IPS-18c (cell line): Measurements from ENCODE around the gene GJB6.
"Not testable (repeated sequence)": the region's sequence is repeated elsewhere in the genome, so short reads cannot be mapped to it uniquely, and the experiment has no call there.

Experiments
- H3K4me3 ChIP-seq: 2 replicates; pipeline ENCODE4 v1.7.0; 2013; ENCODE audit warnings: low read depth, mild to moderate bottlenecking, low read length, moderate library complexity; ENCODE audit not compliant: insufficient read depth
- H3K9me3 ChIP-seq: one replicate; pipeline ENCODE4 v1.6.1; 2013; ENCODE audit warnings: mild to moderate bottlenecking, low read length, moderate library complexity; ENCODE audit not compliant: control insufficient read depth, insufficient read depth

Gene GJB6

DNA sequence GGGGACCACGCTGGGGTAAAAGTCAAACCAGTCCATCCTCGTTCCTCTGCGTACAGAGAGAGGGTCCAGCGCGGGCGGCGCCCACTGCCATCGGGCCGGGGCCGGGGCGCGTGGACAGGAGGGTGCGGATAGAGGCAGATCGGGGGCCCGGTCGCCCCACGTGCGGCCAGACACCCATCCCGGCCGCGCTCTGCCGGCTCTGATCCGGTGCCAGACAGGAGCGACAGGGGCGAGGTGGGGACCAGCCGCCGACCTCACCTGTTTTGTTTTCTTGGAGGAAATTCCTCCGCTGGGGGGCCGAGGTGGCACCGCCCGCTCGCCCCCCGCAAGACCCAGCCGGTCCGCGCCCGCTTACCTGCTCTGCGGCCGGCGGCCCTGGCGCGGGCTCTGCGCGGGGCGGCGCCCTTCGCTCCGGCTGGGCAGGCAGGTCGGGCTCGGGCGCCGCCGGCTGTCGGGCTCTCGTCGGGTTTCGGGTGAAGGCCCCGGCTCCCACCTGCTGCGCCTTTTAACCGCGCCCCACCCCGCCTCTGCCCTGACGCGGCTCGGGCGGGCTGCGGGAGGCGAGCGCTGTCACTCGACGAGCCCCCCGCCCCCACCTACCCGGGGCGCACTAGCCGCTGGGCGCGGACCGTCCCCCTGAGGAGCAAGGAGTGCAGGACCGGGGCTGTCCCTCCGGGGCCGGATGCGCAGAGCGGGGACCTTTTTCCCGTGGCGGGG, at the start of gene GJB6:
TSS of gene GJB6 (minus strand) at position 481 of the 717 bp plus-strand sequence. CDS start 8,839 bp downstream, outside the sequence.
- no peaks in the 10 kb centered on the region for H3K9me3 ChIP-seq
- H3K4me3 ChIP-seq: peak within 1 kb of the TSS; percentile 55

DNA sequence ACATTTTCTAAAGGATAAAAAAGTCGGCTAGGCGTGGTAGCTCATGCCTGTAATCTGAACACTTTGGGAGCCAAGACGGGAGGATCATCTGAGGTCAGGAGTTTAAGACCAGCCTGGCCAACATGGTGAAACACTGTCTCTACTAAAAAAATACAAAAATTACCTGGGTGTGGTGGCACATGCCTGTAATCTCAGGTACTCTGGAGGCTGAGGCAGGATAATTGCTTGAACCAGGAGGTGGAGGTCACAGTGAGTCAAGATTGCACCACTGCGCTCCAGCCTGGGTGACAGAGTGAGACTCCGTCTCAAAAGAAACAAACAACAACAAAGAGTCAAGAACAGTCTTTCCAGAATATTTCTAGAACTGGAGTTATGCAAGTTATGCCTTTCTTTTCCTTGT, 44.8 kb upstream of the GJB6 start:
- H3K9me3 ChIP-seq, H3K4me3 ChIP-seq: not testable (repeated sequence)

DNA sequence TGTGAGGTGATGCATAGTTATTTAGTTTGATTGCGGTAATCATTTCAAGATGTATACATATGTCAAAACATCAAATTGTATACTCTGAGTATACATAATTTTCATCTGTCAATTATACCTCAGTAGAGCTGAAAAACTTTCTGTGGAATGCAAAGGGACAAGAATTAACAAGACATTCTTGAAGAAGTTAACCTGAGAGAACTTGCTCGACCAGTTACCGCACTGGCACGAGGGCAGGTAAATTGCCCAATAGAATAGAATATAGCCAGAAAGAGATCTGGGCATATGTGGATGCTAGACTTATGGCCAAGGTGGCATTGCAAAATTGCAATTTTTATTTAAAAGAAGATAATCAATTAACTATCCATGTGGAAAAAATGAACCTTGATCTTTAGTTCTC, 42.3 kb upstream of the GJB6 start:
- Histone ChIP-seq H3K4me3 (no peak overlapping the region), H3K9me3 (no peaks in the 10 kb centered on the region)

DNA sequence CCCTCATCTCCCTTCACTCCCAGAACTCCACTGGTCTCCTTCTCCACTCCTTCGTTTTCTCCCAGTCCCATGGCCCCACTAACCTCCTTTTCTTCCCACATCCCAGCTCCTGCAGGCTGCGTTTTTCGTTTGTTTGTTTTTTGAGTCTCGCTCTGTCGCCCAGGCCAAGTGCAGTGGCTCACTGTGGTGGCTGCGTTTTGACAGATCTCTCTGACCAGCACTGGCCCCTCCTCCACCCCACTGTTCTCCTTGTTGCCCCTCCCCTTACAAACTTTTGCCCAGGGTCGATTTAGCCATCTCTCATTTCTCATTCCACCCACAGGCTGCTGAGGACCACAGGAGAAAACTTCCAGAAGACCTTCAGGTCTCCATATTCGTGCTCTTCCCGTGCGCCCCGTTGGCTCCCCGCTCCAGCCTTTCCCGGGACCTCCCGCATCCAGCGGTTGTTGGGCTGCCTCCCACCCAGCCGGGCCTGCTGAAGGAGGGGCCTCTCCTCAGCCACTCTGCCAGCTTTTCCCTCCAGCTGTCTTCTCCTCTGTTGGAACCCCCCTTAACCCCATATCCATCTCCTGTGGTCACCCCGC, 40.6 kb upstream of the GJB6 start:
- Histone ChIP-seq H3K4me3 (no peak overlapping the region), H3K9me3 (no peaks in the 10 kb centered on the region)

DNA sequence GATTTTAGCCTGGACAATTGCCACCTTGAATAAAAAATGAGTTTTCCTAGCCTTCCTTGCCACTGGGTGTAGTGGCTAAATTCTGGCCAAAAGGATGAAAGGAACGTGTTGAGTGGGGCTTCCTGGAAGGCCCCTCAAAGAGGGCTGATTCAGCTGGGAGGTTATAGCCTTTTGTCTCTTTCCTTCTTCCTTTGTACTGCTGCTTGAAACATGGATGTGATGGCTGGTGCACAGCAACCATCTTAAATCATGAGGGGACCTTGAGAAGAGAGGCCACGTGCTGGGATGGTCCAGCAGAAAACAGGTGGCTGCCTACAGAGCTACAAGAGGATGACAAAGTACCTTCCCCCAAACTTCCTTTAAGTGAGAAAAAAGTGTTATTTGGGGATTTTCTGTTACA, 40.0 kb upstream of the GJB6 start:
- H3K4me3 ChIP-seq: no peak overlapping the region
- no peaks in the 10 kb centered on the region for H3K9me3 ChIP-seq

DNA sequence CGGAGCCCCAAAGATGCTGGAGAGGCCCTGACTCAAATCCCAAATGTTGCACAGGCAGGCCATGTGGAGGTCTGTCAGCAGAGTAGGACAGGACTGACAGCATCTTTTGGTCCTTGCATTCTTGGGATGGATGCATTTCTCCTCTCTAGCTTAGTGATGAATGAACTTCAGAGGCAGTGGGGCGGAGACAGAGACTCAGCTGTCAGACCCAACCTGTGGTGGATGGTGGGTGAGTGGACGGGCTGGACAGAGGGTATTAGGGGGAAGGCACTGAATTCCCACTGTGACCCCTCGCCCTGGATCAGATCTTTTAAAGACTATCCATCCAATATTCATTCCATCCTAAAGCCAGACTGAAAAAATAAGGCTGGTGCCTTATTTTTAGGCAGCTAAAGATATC, 39.3 kb upstream of the GJB6 start:
- Histone ChIP-seq H3K9me3 (no peaks in the 10 kb centered on the region), H3K4me3 (no peak overlapping the region)

DNA sequence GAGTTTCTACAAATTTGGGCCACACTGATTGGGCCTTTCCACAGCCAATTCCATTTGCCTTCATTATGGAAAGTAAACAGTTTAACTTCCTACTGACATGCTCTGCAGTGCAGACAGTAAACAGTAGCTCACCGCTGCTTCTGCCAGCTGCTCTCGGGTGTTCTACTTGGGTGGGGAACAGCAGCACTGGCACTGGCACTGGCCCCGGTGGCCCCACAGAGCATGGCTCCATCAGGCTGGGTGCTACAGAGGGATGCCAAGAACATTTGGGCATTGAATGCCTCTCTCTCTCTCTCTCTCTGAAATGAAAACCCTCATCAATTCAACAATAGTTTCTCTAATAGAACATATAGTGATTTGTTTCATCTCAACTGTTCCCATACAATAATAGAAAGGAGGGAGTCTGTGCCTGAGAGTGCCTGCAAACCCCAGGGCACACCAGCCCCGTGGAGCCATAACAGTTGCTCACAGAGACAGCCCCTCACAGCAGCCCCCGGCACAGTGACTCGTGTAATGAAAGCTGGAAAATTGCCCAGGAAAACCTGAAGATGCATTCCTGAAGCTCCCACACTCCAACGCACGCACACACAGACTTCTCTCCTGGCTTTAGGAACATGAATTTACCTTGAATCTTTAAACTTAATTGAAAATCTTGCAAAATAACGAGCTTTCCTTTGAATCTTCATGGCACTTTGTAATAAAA, 38.2 kb upstream of the GJB6 start:
- Histone ChIP-seq H3K9me3 (no peaks in the 10 kb centered on the region), H3K4me3 (no peak overlapping the region)

DNA sequence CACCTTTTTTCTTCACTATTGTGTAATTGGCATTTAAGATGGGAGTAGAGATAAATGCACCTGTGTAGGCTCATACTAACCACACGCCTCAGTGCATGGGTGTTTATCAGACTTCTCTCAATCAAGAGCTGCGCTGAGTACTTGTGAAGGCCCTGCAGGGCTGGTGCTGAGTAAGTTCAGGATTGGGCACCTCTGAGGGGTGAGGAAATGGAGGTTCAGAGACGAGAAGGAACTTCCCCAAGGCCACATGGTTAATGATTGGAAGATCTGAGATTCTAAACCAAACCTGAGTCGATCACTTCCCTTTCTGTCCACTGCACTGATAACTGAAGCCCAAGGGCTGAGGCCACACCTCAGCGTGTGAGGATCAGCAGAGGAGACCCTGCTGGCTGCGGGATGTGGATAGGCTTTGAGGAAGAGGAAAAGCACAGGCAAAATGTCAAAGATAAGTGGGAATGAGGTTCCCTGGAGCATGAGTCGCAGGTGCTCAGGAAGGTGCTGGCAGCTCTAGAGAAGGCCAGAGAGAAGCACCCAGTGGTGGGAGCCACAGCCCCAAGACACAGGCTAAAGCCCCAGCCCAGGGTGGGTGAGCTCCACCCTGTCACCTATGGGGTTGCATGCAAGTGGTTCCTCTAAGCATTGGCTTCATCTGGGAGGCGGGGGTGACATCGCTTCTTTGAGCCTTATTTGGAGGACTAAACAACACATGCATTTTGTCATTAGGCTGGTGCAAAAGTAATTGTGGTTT, 32.3 kb upstream of the GJB6 start:
- Histone ChIP-seq H3K4me3 (no peak overlapping the region), H3K9me3 (no peaks in the 10 kb centered on the region)

DNA sequence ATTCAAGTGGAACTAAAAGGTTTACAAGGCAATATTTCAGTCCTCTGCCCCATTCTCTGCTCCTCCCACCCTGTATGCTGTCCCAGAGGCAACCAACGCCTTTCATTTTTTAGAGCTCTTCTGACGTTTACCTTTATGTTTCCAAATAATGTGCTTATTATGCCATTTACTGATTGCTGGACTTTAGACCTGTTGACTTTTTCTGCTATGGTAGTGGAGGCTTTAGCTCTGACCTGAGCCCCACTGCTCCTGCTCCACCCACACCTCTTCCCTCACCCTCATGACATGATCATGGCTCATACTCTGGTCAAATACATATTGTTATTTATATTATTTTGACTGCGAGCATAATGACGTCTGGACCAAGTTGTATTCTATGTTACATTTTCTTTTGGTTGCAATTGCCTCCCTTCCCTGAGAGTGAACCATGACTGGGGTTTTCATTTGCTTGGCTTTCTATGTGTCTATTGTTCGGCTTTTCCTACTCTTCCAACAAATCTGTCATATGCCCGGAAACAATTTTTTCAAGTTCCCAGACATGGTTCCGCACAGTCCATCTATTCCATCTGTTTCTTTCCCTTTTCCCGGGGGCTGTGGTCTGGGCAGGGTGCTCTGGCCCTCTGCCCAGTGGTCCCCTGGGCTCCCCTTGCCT, 31.4 kb upstream of the GJB6 start:
- H3K4me3 ChIP-seq: no peak overlapping the region

DNA sequence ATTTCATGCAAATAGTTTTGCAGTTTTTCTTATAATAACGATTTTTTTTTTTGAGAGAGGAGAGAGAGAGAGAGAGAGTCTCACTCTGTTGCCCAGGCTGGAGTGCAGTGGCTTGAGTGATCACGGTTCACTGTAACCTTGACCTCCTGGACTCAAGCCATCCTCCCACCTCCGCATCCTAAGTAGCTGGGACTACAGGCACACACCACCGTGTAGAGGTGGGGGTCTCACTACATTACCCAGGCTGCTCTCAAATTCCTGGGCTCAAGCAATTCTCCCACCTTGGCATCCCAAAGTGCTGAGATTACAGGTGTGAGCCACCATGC, 26.8 kb upstream of the GJB6 start:
- no peaks in the 10 kb centered on the region for H3K9me3 ChIP-seq
- no peak overlapping the region for H3K4me3 ChIP-seq

More for the DNA sequence above, 31.4 kb upstream of the GJB6 start:
- no peaks in the 10 kb centered on the region for H3K9me3 ChIP-seq

DNA sequence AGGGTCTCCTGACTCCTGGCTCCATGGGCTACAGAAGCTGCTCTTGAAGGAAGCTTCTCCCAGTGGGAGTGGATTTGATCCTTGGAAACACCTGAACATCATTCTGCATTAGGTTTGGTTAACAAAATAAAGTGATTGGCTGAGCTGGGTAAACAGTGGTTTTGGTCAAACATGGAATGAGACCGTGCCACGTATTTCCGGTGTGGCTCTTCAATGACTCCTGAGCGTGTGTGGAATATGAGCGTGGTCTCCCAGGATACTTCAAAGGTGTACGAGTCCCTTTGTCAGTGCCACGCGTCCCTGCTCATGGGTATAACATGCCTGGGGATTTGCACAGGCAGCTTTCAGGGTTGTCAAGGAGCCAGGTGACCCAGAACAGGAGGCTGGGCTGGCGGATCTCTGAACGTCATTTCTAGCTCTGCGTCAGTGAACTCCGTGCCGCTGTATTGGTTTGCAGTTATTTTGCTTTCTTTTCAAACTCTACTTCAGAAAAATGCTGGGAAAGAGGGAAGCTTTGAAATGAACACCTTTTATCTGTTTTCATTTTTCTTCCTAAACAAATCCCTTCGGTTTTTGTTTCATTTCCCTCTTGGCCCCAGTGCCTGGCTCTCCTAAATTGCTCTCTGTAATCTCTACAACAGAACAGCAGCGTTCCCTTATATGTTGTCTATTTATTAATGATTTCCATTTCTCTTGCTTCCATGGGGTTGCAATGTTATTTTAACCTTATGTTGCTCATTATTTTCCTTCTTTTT, 26.3 kb upstream of the GJB6 start:
- H3K4me3 ChIP-seq: no peak overlapping the region
- no peaks in the 10 kb centered on the region for H3K9me3 ChIP-seq

DNA sequence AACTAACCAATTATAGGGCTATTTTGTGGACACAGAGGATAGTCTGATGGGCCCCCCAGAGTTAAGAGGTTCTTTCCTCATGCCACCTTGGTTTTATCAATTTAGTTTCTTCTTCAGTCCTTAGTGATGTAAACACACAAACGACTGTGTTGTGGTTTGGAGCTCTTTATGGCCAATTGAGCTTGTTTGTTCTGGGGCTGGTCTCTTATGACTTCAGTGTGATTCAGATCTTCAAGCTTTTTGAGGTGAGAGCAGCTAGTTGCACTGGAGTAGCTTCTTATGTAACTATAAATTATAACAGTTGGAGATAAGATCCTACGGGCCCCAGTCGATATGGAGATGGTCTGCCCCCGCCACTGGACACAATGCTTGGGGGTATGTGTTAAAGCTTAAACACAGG, 22.0 kb upstream of the GJB6 start:
- no peaks in the 10 kb centered on the region for H3K9me3 ChIP-seq
- no peak overlapping the region for H3K4me3 ChIP-seq

DNA sequence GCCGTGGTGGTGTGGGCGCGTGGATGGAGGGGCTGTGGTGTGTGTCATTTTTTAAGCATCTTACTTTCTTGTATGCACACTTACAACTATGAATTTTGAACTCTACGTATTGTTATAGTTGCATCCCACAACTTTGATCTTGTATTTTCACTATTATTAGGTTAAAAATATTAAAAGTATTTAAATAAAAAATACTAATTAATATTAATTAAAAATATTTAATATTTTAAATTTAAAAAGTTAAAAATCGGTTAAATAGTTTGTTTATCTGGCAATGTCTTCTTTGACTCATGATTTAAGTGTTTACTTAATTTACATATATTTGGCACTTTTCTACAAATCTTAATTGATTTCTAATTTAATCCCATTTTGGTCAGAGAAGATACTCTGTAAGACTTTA, 17.8 kb upstream of the GJB6 start:
- Histone ChIP-seq H3K4me3 (no peak overlapping the region), H3K9me3 (no peaks in the 10 kb centered on the region)

DNA sequence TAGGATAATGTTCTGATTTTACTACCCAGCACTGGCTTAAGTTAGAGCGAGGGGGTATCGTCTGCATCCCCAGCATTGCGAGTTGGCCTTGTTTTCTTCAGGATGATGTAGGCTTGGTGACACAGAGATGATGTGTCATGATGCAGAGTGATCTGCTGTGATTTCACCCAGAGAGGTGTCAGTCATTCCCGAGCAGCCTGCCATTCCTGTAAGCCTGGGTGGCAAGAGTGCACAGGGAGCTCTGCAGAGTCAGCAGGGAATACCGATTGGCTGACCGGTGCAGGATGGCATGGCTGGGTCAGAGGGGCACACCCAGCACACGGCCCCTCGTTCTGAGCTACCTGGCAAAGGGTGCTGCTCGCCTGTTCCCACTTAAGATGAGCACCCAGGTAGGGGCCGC, 15.8 kb upstream of the GJB6 start:
- Histone ChIP-seq H3K9me3 (no peaks in the 10 kb centered on the region), H3K4me3 (no peak overlapping the region)

DNA sequence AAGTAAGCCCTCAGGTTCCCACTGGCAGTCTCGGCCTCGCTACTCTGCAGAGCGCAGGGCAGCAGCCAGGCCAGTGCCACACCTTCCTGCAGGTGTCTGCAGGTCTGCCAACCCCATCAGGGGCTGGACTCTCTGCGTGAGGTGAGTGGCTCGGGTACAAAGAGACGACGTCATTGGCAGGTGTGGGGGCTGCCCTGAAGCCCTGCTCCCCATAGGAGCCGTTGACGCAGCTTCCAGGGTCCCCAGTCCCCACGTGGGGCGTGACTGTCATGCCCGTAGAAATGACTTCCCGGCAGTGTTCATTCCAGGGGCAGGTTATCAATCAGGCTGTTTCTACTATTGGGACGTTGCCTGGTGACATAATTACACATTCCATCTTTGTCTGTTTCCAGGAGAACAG, 15.3 kb upstream of the GJB6 start:
- Histone ChIP-seq H3K4me3 (no peak overlapping the region), H3K9me3 (no peaks in the 10 kb centered on the region)

DNA sequence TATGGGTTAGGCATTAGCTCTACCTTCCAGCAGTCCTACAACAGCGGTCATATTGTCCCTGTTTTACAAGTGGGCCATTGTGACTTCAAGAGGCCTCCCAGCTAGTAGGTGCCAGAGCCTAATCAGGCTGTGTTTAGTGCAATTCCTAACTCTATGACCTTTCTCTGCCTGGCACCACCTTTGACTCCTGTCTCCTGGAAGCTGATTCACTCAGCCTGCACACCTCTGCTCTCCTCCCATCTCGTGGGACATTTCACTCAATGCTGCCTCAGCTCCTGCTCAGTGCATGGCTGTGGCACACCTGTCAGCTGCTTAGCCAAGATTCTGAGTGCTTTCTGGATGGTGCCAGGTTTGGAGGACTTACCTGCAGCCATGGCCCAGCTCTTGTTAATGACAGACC, 9.5 kb upstream of the GJB6 start:
- no peaks in the 10 kb centered on the region for H3K9me3 ChIP-seq
- H3K4me3 ChIP-seq: no peak overlapping the region

DNA sequence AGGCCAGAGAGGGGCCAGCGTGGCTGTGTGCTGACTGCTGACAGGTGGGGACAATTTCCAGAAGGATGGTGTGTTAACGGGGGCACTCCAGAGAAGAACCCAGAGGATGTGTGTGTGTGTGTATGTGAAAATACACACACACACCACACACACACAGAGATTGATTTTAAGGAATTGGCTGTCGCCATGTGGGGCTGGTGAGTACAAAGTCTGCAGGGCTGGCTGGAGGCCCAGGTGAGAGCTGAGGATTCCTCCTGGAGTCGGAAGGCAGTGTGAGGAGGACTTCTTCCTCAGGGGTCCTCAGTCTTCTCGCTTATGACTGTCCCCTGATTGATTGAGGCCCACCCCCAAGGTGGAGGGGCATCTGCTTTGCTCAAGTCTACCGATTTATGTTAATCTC, 7.6 kb upstream of the GJB6 start:
- no peak overlapping the region for H3K4me3 ChIP-seq
- H3K9me3 ChIP-seq: no peaks in the 10 kb centered on the region
